ENCODE measurements around the gene DHRS1. TPM values are rescaled to one million over a fixed set of nuclear protein-coding genes. Genes with fewer than 3 reads are reported as not detected.

The DHRS1 gene
- total RNA-seq, 1 donor from 2014 or later: 29.3 TPM

DNA sequence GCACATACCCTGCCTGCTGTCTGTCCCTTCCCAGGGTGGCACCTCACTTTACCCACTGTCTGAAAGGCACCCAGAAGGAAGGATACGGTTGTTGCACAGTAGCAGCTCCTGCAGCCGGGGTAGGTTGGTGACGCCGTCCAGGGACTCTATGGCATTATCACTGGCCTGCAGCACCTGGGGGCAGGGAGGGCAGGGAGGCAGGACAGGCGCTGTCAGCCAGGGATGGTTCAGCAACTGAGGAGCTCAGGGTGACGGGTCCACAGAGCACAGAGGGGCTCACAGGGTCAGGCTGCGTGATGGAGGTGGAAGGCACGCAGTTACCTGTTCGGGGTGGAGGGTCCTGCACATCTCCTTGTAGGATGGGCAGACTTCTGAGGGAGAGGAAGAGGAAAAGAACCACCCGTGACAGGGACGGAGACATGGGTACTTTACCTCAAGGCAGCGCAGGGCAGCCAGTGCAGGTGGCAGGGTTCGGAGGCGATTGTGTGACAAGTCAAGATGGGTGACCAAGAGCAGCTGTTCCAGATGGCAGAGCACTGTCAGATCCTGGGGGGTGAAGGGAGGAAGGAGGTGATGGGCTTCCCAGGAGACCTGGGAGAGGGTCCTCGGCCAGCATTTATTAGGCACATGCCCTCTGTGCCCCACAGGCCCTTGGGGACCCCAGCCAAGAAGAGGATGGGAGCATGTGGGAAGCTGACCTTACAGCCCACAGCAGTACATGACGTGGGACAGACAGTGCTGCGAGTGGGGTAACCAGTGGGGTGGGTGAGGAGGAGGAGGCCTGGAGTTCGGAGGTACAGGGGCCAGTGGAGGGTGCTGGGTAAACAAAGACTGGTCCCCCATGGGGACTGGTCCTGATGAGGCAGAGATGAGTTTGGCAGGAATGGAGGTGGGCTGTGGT, 33.0 kb downstream of the DHRS1 start:
- peak; percentile 85 for DNase-seq (ENCODE audit: low spot score)
- H3K4me1 Mint-ChIP-seq (ENCODE audit: low read depth): peaks cover 5% of the 10 kb centered on the region
- H3K27ac Mint-ChIP-seq (ENCODE audit: unreplicated experiment): no peak overlapping the region
- no peak overlapping the region for H3K4me3 Mint-ChIP-seq (ENCODE audit: unreplicated experiment)
- H3K9me3 Mint-ChIP-seq (ENCODE audit: low read depth): no peaks in the 10 kb centered on the region
- H3K36me3 Mint-ChIP-seq (ENCODE audit: low read depth): peaks cover 14% of the 10 kb centered on the region
- no peaks in the 10 kb centered on the region for H3K27me3 Mint-ChIP-seq (ENCODE audit: low read depth)
- TF ChIP-seq, protein P1, sequence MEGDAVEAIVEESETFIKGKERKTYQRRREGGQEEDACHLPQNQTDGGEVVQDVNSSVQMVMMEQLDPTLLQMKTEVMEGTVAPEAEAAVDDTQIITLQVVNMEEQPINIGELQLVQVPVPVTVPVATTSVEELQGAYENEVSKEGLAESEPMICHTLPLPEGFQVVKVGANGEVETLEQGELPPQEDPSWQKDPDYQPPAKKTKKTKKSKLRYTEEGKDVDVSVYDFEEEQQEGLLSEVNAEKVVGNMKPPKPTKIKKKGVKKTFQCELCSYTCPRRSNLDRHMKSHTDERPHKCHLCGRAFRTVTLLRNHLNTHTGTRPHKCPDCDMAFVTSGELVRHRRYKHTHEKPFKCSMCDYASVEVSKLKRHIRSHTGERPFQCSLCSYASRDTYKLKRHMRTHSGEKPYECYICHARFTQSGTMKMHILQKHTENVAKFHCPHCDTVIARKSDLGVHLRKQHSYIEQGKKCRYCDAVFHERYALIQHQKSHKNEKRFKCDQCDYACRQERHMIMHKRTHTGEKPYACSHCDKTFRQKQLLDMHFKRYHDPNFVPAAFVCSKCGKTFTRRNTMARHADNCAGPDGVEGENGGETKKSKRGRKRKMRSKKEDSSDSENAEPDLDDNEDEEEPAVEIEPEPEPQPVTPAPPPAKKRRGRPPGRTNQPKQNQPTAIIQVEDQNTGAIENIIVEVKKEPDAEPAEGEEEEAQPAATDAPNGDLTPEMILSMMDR (IDR thresholded peaks at IDR 0.05): no peak

DNA sequence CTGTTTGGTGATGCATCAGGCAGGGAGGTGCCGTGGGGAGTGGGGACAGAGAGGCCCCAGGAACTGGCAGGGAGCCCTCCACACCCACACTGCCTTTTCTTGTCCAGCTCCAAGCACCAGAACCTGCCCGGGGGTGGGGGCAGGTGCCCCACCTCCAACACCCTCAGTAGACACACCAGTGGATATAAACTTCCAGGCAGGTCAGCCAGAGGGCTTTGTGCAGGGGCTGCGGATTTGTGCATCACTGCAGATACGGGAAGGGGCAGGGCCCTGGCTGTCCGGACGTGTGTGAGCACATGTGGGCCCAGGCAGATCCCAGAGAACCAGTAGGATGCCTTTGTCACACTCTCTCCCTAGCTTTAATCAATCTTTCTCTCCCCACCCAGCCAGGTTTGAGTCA, 35.3 kb downstream of the DHRS1 start:
- Mint-ChIP-seq H3K4me3 (ENCODE audit: unreplicated experiment) (no peak overlapping the region), H3K27me3 (ENCODE audit: low read depth) (no peaks in the 10 kb centered on the region), H3K36me3 (ENCODE audit: low read depth) (peaks cover 14% of the 10 kb centered on the region), H3K27ac (ENCODE audit: unreplicated experiment) (no peak overlapping the region), H3K9me3 (ENCODE audit: low read depth) (no peaks in the 10 kb centered on the region), H3K4me1 (ENCODE audit: low read depth) (peaks cover 6% of the 10 kb centered on the region)
- TF ChIP-seq, protein P1 (IDR thresholded peaks at IDR 0.05): no peak
- DNase-seq (ENCODE audit: low spot score): no peak

DNA sequence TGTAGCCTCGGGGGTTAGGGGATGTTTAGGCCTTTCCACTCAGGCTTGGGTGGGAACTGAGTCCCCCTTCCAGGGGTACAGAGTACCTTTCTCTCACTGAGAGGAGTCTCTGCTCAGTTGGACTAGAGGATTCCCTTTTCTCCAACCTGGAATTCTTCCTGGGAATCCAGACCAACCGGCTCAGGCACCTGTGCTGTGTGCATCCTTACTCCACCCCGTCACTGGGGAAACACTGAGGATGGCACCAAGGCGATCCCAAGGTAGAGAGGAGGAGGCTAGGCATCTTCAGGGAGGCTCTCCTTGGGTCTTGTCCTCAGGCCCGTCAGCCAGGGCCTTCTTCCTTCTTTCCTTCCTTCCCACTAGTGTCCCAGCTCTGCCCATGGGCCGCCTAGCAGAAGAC, 35.7 kb downstream of the DHRS1 start:
- Mint-ChIP-seq H3K9me3 (ENCODE audit: low read depth) (no peaks in the 10 kb centered on the region), H3K27me3 (ENCODE audit: low read depth) (no peaks in the 10 kb centered on the region), H3K4me1 (ENCODE audit: low read depth) (peaks cover 10% of the 10 kb centered on the region), H3K4me3 (ENCODE audit: unreplicated experiment) (no peak overlapping the region), H3K36me3 (ENCODE audit: low read depth) (peaks cover 14% of the 10 kb centered on the region), H3K27ac (ENCODE audit: unreplicated experiment) (no peak overlapping the region)
- TF ChIP-seq, protein P1 (IDR thresholded peaks at IDR 0.05): no peak
- DNase-seq (ENCODE audit: low spot score): no peak

DNA sequence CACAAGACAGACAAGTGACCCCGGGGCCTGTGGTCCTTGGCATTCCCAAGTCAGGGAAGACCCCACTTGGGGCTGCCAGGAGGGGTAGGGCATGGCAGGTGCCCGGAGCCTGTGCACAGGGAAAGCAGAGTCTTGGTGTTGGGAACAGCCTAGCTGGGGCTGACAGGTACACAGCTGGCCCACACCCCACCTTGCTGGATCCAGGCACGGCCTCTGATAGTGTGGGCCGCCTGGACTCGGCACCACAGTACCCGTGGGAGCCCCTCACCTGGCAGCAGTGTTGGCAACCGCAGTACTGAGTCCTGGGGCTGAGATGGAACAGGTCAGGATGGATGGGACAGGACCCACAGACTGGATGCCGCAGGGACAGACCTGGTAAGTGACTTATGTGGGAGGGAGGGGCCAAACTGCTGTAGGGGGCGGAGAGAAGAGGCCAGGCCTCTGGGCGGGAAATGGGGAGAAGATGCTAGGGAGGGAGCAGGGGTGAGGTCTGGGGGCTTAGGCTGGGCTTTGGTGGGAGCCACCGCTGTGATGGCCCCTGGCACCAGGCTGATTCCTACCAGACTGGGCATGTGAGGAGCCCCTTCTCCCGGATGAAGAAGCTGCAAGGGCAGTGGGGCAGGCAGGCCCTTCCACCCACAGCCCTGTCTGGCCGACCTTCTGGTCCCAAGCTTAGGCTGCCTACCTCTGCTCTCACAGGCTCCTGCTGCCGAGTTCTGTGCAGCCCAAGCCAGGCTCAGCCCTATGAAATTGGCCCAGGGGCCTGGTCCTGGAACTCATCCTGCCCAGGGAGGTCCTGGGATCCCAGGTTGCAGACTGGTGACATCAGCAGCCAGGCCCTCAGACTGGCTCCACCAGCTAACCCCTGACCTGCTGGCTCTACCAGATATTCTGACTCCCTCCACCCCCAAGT, 36.5 kb downstream of the DHRS1 start, which contains the start of gene TGM1:
Gene TGM1 (minus strand): TSS at position 357 of the 913 bp plus-strand sequence. CDS start 825 bp downstream, outside the sequence.
- H3K4me1 Mint-ChIP-seq (ENCODE audit: low read depth): peaks cover 16% of the 10 kb centered on the region
- H3K9me3 Mint-ChIP-seq (ENCODE audit: low read depth): no peaks in the 10 kb centered on the region
- no peak within 1 kb of the TSS for H3K4me3 Mint-ChIP-seq (ENCODE audit: unreplicated experiment)
- TF ChIP-seq, protein P1 (IDR thresholded peaks at IDR 0.05): no peak
- no peaks in the 10 kb centered on the region for H3K27me3 Mint-ChIP-seq (ENCODE audit: low read depth)
- no peak within 1 kb of the TSS for H3K27ac Mint-ChIP-seq (ENCODE audit: unreplicated experiment)
- peak; percentile 81 for DNase-seq (ENCODE audit: low spot score)
- peaks cover 12% of the 10 kb centered on the region for H3K36me3 Mint-ChIP-seq (ENCODE audit: low read depth)

DNA sequence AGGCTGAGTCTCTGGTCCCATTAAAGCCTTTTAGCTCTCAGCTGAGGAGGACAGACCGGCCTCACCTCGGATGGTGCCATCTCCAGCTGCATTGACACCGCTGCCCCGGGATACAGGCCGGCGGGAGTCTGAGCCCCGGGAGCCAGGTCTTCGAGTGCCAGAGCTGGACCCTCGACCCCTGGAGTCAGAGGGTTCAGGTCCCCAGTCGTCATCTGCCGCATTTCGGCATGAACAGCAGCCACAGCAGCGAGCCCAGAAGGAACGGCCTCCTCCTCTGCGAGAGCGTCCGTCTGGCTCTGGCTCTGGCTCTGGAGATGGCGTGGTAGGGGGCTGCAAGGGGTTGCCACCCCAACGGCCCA, 37.6 kb downstream of the DHRS1 start:
- peaks cover 23% of the 10 kb centered on the region for H3K4me1 Mint-ChIP-seq (ENCODE audit: low read depth)
- TF ChIP-seq, protein P1 (IDR thresholded peaks at IDR 0.05): no peak
- H3K27ac Mint-ChIP-seq (ENCODE audit: unreplicated experiment): no peak overlapping the region
- DNase-seq (ENCODE audit: low spot score): no peak
- no peaks in the 10 kb centered on the region for H3K27me3 Mint-ChIP-seq (ENCODE audit: low read depth)
- H3K36me3 Mint-ChIP-seq (ENCODE audit: low read depth): peaks cover 7% of the 10 kb centered on the region
- H3K4me3 Mint-ChIP-seq (ENCODE audit: unreplicated experiment): no peak overlapping the region
- no peaks in the 10 kb centered on the region for H3K9me3 Mint-ChIP-seq (ENCODE audit: low read depth)

Data from chondrocyte (in vitro differentiated cells).